Measurements from ENCODE around the gene ISLR. TPM values are rescaled to one million over a fixed set of nuclear protein-coding genes. Genes with fewer than 3 reads are reported as not detected.

ISLR gene
- polyA plus RNA-seq, 3 donors = 49.7 to 54.6 (median 51.7) TPM

GRCh38 chr15:74192751-74193150 lies 19.2 kb downstream of the ISLR start:
- no peak for DNase-seq (ENCODE audit: low read depth in 3 of 3, low spot score in 2 of 3)

GRCh38 chr15:74193299-74193718 lies 19.8 kb downstream of the ISLR start:
- no peak for DNase-seq (ENCODE audit: low read depth in 3 of 3, low spot score in 2 of 3)

- no peak for DNase-seq (ENCODE audit: low read depth in 3 of 3, low spot score in 2 of 3)
Observed at GRCh38 chr15:74193905-74194304, 20.4 kb downstream of the ISLR start.

- DNase-seq (ENCODE audit: low read depth in 3 of 3, low spot score in 2 of 3) = no peak
Observed at GRCh38 chr15:74194572-74195559, 21.4 kb downstream of the ISLR start.

- no peak for DNase-seq (ENCODE audit: low read depth in 3 of 3, low spot score in 2 of 3)
Observed at GRCh38 chr15:74196175-74196574, 22.7 kb downstream of the ISLR start.

- no peak for DNase-seq (ENCODE audit: low read depth in 3 of 3, low spot score in 2 of 3)
Observed at GRCh38 chr15:74197176-74197965, 23.9 kb downstream of the ISLR start.

GRCh38 chr15:74199297-74199652 lies 25.8 kb downstream of the ISLR start:
- DNase-seq (ENCODE audit: low read depth in 3 of 3, low spot score in 2 of 3) = no peak

- DNase-seq (ENCODE audit: low read depth in 3 of 3, low spot score in 2 of 3) = no peak
Observed at GRCh38 chr15:74200412-74200815, 26.9 kb downstream of the ISLR start.

- no peak for DNase-seq (ENCODE audit: low read depth in 3 of 3, low spot score in 2 of 3)
Observed at GRCh38 chr15:74200871-74201419, 27.4 kb downstream of the ISLR start.

- DNase-seq (ENCODE audit: low read depth in 3 of 3, low spot score in 2 of 3) = no peak
Observed at GRCh38 chr15:74201710-74202420, 28.4 kb downstream of the ISLR start.

- no peak for DNase-seq (ENCODE audit: low read depth in 3 of 3, low spot score in 2 of 3)
Observed at GRCh38 chr15:74202452-74203401, 29.2 kb downstream of the ISLR start, which contains the start of gene STRA6. STRA6 (minus strand) TSS chr15:74202787; CDS start chr15:74202267, 520 bp downstream.

- no peak for DNase-seq (ENCODE audit: low read depth in 3 of 3, low spot score in 2 of 3)
Observed at GRCh38 chr15:74203914-74204431, 30.5 kb downstream of the ISLR start.

GRCh38 chr15:74205582-74205947 lies 32.1 kb downstream of the ISLR start:
- DNase-seq (ENCODE audit: low read depth in 3 of 3, low spot score in 2 of 3) = no peak

- DNase-seq (ENCODE audit: low read depth in 3 of 3, low spot score in 2 of 3) = no peak
Observed at GRCh38 chr15:74206801-74207281, 33.3 kb downstream of the ISLR start.

- DNase-seq (ENCODE audit: low read depth in 3 of 3, low spot score in 2 of 3) = no peak
Observed at GRCh38 chr15:74207652-74208440, 34.3 kb downstream of the ISLR start.

- no peak for DNase-seq (ENCODE audit: low read depth in 3 of 3, low spot score in 2 of 3)
Observed at GRCh38 chr15:74208496-74208895, 35.0 kb downstream of the ISLR start.

GRCh38 chr15:74208901-74209559 lies 35.5 kb downstream of the ISLR start:
- DNase-seq (ENCODE audit: low read depth in 3 of 3, low spot score in 2 of 3) = no peak

- no peak for DNase-seq (ENCODE audit: low read depth in 3 of 3, low spot score in 2 of 3)
Observed at GRCh38 chr15:74209560-74209958, 36.0 kb downstream of the ISLR start.
